CD14-positive monocyte (primary cell): ENCODE results near the gene SOBP. TPM values are rescaled to one million over a fixed set of nuclear protein-coding genes. Genes with fewer than 3 reads are reported as not detected.

Source experiments
- DNase-seq, 3 donors: peaks; one replicate each; pipeline ENCODE4 v3.0.0-alpha.2; 2011 to 2022
- H2AFZ ChIP-seq: 2 replicates; pipeline ENCODE4 v1.6.0; 2012; ENCODE audit warnings: mild to moderate bottlenecking, low read depth, low read length, inconsistent platforms; ENCODE audit not compliant: insufficient read depth, poor library complexity, severe bottlenecking
- H3K27ac ChIP-seq, 2 donors: 1 replicate in 1 of 2; 2 replicates in 1 of 2; pipeline ENCODE4 v1.5.1; 2012 to 2013; ENCODE audit warnings: low read length in 2 of 2, control low read depth in 1 of 2, inconsistent platforms in 1 of 2, low read depth in 1 of 2, mild to moderate bottlenecking in 1 of 2
- H3K27me3 ChIP-seq, 2 donors: one replicate each; pipeline versions ENCODE4 v1.6.0 to v1.6.1; 2011 to 2013; ENCODE audit warnings: low read length in 2 of 2; ENCODE audit not compliant: control insufficient read depth in 2 of 2, insufficient read depth in 2 of 2
- H3K36me3 ChIP-seq, 2 donors: replicated peaks in 1 of 2; 1 replicate in 1 of 2; 2 replicates in 1 of 2; pipeline versions ENCODE4 v1.5.1 to v1.6.1; 2012 to 2013; ENCODE audit warnings: low read length in 2 of 2, control low read depth in 1 of 2, inconsistent platforms in 1 of 2, mild to moderate bottlenecking in 1 of 2; ENCODE audit not compliant: insufficient read depth in 2 of 2, control insufficient read depth in 1 of 2
- H3K4me1 ChIP-seq, 2 donors: 1 replicate in 1 of 2; 2 replicates in 1 of 2; pipeline versions ENCODE4 v1.5.1 to v1.6.1; 2012 to 2013; ENCODE audit warnings: low read length in 2 of 2, control low read depth in 1 of 2, inconsistent platforms in 1 of 2, mild to moderate bottlenecking in 1 of 2, moderate library complexity in 1 of 2; ENCODE audit not compliant: insufficient read depth in 2 of 2, control insufficient read depth in 1 of 2
- H3K4me2 ChIP-seq: replicated peaks from 2 replicates; pipeline ENCODE3; 2012; ENCODE audit warnings: low read length, moderate library complexity, mild to moderate bottlenecking; ENCODE audit not compliant: poor library complexity, severe bottlenecking; ENCODE audit errors: extremely low read depth
- H3K4me3 ChIP-seq, 3 experiments: fragments of 200-600 bp in 1 of 3; sonication (generic) in 1 of 3; replicated peaks in 1 of 3; 1 replicate in 2 of 3; 2 replicates in 1 of 3; pipeline ENCODE4 v1.5.1; 2011 to 2013; ENCODE audit warnings: low read length in 3 of 3, mild to moderate bottlenecking in 3 of 3, control low read depth in 2 of 3, low read depth in 2 of 3, inconsistent platforms in 1 of 3, moderate library complexity in 1 of 3
- H3K79me2 ChIP-seq: 2 replicates; pipeline ENCODE4 v1.6.0; 2012; ENCODE audit warnings: mild to moderate bottlenecking, control low read depth, inconsistent platforms, low read length, moderate library complexity; ENCODE audit not compliant: insufficient read depth
- H3K9ac ChIP-seq: 2 replicates; pipeline ENCODE4 v1.6.0; 2017; ENCODE audit warnings: low read length, mild to moderate bottlenecking; ENCODE audit not compliant: insufficient read depth, poor library complexity, severe bottlenecking
- H3K9me3 ChIP-seq, 2 donors: replicated peaks in 1 of 2; 1 replicate in 1 of 2; 2 replicates in 1 of 2; pipeline versions ENCODE4 v1.5.1 to v1.6.1; 2012 to 2013; ENCODE audit warnings: low read length in 2 of 2, control low read depth in 1 of 2; ENCODE audit not compliant: control insufficient read depth in 1 of 2, insufficient read depth in 1 of 2
- H4K20me1 ChIP-seq: 2 replicates; pipeline ENCODE4 v1.6.0; 2012; ENCODE audit warnings: mild to moderate bottlenecking, low read length, control low read depth, moderate library complexity; ENCODE audit not compliant: insufficient read depth
- H3K27ac Mint-ChIP-seq, 7 donors: one replicate each; pipeline ENCODE4 v1.8.0; 2020; ENCODE audit warnings: mild to moderate bottlenecking in 7 of 7, mixed read lengths in 7 of 7, moderate library complexity in 6 of 7, inconsistent platforms in 2 of 7
- H3K27me3 Mint-ChIP-seq, 3 donors: one replicate each; pipeline ENCODE4 v1.8.0; 2021 to 2022; ENCODE audit warnings: low read depth in 3 of 3, mild to moderate bottlenecking in 3 of 3, mixed read lengths in 3 of 3, moderate library complexity in 3 of 3, inconsistent platforms in 1 of 3
- H3K36me3 Mint-ChIP-seq, 2 donors: one replicate each; pipeline ENCODE4 v1.8.0; 2020; ENCODE audit warnings: mixed read lengths in 2 of 2, inconsistent platforms in 1 of 2, mild to moderate bottlenecking in 1 of 2
- H3K4me1 Mint-ChIP-seq: one replicate; pipeline ENCODE4 v1.8.0; 2020; ENCODE audit warnings: mild to moderate bottlenecking, mixed read lengths
- H3K4me3 Mint-ChIP-seq, 2 donors: one replicate each; pipeline ENCODE4 v1.8.0; 2020; ENCODE audit warnings: mild to moderate bottlenecking in 2 of 2, mixed read lengths in 2 of 2, moderate library complexity in 1 of 2
- H3K9me3 Mint-ChIP-seq, 7 donors: one replicate each; pipeline ENCODE4 v1.8.0; 2020 to 2022; ENCODE audit warnings: mixed read lengths in 7 of 7, mild to moderate bottlenecking in 6 of 7, moderate library complexity in 6 of 7, inconsistent platforms in 2 of 7
- WGBS: methylation state at CpG from one replicate; pipeline ENCODE4 v1.1.5; 2013; ENCODE audit warnings: missing lambda C conversion rate; ENCODE audit not compliant: insufficient coverage; 5-methylcytosine and 5-hydroxymethylcytosine counted together
- intact Hi-C, 2 donors: fragments of 100-400 bp; cut with micrococcal nuclease; formaldehyde crosslinking; loops; one replicate each; pipeline versions ENCODE4 v1.15.0 to v1.15.1; 2023
- polyA plus RNA-seq, 3 donors: library from polyadenylated mRNA; depleted of rRNA in 1 of 3; unstranded in 2 of 3; stranded (reverse) in 1 of 3; fragments of 300-500 nt in 2 of 3; fragments of >200 nt in 1 of 3; fragmentation: Illumina TruSeq in 2 of 3; gene quantifications; 1 replicate in 2 of 3; 2 replicates in 1 of 3; pipeline ENCODE4 v1.2.3, GENCODE V29; 2012 to 2021
- TF ChIP-seq, protein P1 (sequence below): fragments of 200-600 bp; IDR thresholded peaks from one replicate; pipeline ENCODE4 v1.8.0; 2022; ENCODE audit warnings: antibody characterized with exemption, mild to moderate bottlenecking

Gene SOBP
- polyA plus RNA-seq, 3 donors = not detected

- H3K36me3 Mint-ChIP-seq = no peaks in the 10 kb centered on the region
- no peak overlapping the region for H3K9ac ChIP-seq
- no peak overlapping the region for H3K4me3 ChIP-seq
- peaks cover 20 to 45% (median 33%) of the 10 kb centered on the region in 3 donors for H3K27me3 Mint-ChIP-seq
- H3K4me1 ChIP-seq = no peaks in the 10 kb centered on the region
- no peak overlapping the region for H3K4me2 ChIP-seq
- DNase-seq = no peak
- no peak overlapping the region for H2AFZ ChIP-seq
- TF ChIP-seq, protein P1, sequence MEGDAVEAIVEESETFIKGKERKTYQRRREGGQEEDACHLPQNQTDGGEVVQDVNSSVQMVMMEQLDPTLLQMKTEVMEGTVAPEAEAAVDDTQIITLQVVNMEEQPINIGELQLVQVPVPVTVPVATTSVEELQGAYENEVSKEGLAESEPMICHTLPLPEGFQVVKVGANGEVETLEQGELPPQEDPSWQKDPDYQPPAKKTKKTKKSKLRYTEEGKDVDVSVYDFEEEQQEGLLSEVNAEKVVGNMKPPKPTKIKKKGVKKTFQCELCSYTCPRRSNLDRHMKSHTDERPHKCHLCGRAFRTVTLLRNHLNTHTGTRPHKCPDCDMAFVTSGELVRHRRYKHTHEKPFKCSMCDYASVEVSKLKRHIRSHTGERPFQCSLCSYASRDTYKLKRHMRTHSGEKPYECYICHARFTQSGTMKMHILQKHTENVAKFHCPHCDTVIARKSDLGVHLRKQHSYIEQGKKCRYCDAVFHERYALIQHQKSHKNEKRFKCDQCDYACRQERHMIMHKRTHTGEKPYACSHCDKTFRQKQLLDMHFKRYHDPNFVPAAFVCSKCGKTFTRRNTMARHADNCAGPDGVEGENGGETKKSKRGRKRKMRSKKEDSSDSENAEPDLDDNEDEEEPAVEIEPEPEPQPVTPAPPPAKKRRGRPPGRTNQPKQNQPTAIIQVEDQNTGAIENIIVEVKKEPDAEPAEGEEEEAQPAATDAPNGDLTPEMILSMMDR = no peak
- H3K27ac Mint-ChIP-seq = no peak overlapping the region
- H3K4me3 Mint-ChIP-seq = no peak overlapping the region
- WGBS = no CpG with 5 or more reads among the region's 4 CpGs
- H3K9me3 ChIP-seq = no peaks in the 10 kb centered on the region
- H3K4me1 Mint-ChIP-seq = no peaks in the 10 kb centered on the region
- no peaks in the 10 kb centered on the region for H4K20me1 ChIP-seq
- H3K27me3 ChIP-seq = peaks cover 18 to 41% of the 10 kb centered on the region in 2 donors
- H3K36me3 ChIP-seq = no peaks in the 10 kb centered on the region
- H3K79me2 ChIP-seq = no peaks in the 10 kb centered on the region
- peaks cover 0 to 3% (median 0%) of the 10 kb centered on the region in 7 donors for H3K9me3 Mint-ChIP-seq
- intact Hi-C loops = no loop called here
- H3K27ac ChIP-seq = no peak overlapping the region
These were observed 10.7 kb upstream of the SOBP start for GRCh38 chr6:107479089-107479690.

GRCh38 chr6:107485157-107485556 is 4.8 kb upstream of the SOBP start:
- H3K36me3 ChIP-seq = no peaks in the 10 kb centered on the region
- H2AFZ ChIP-seq = no peak overlapping the region
- no peak for DNase-seq
- peaks cover 0 to 26% of the 10 kb centered on the region in 2 donors for H3K9me3 ChIP-seq
- H3K27ac ChIP-seq = no peak overlapping the region
- no peak overlapping the region for H3K4me2 ChIP-seq
- peaks cover 0 to 13% (median 4%) of the 10 kb centered on the region in 7 donors for H3K9me3 Mint-ChIP-seq
- TF ChIP-seq, protein P1 = no peak
- no peak overlapping the region for H3K4me3 ChIP-seq
- H3K79me2 ChIP-seq = no peaks in the 10 kb centered on the region
- peaks cover 2 to 3% of the 10 kb centered on the region in 2 donors for H3K36me3 Mint-ChIP-seq
- peaks cover 13 to 19% of the 10 kb centered on the region in 2 donors for H3K4me1 ChIP-seq
- no peak overlapping the region for H3K9ac ChIP-seq
- H4K20me1 ChIP-seq = no peaks in the 10 kb centered on the region
- no CpG with 5 or more reads among the region's 4 CpGs for WGBS
- peaks cover 56 to 81% (median 71%) of the 10 kb centered on the region in 3 donors for H3K27me3 Mint-ChIP-seq
- peaks cover 14% of the 10 kb centered on the region for H3K4me1 Mint-ChIP-seq
- peak overlapping the region in 1 of 2 donors; percentile 51 for H3K4me3 Mint-ChIP-seq
- H3K27ac Mint-ChIP-seq = no peak overlapping the region
- peaks cover 56 to 80% of the 10 kb centered on the region in 2 donors for H3K27me3 ChIP-seq
- intact Hi-C loops = no loop called here
